SJSA1 (cell line): ENCODE measurements around the gene PRKAB1. TPM values are rescaled to one million over a fixed set of nuclear protein-coding genes. Genes with fewer than 3 reads are reported as not detected.

ENCODE experiments used
- DNase-seq, 2 experiments: peaks; one replicate each; pipeline ENCODE4 v3.0.0-alpha.2; 2015 to 2020; ENCODE audit warnings: low spot score in 2 of 2, low read depth in 1 of 2
- H3K27ac ChIP-seq: fragments of 250-450 bp; sonication (Bioruptor Pico); 2 replicates; pipeline ENCODE4 v1.5.1; 2020; ENCODE audit warnings: mild to moderate bottlenecking, moderate library complexity
- H3K27me3 ChIP-seq: fragments of 250-450 bp; sonication (Bioruptor Pico); replicated peaks from 2 replicates; pipeline ENCODE4 v1.5.1; 2020; ENCODE audit warnings: mild to moderate bottlenecking, moderate library complexity
- H3K36me3 ChIP-seq: fragments of 250-450 bp; sonication (Bioruptor Pico); 2 replicates; pipeline ENCODE4 v1.5.1; 2020; ENCODE audit warnings: mild to moderate bottlenecking
- H3K4me1 ChIP-seq: fragments of 250-450 bp; sonication (Bioruptor Pico); replicated peaks from 2 replicates; pipeline ENCODE4 v1.6.1; 2021; ENCODE audit warnings: mild to moderate bottlenecking
- H3K4me3 ChIP-seq: fragments of 250-450 bp; sonication (Bioruptor Pico); 2 replicates; pipeline ENCODE4 v1.5.1; 2020; ENCODE audit warnings: mild to moderate bottlenecking
- H3K9me3 ChIP-seq: fragments of 250-450 bp; sonication (Bioruptor Pico); replicated peaks from 2 replicates; pipeline ENCODE4 v1.5.1; 2020; ENCODE audit warnings: mild to moderate bottlenecking
- total RNA-seq: library from RNA; depleted of rRNA; stranded (reverse); fragments of >200 nt; shearing (Covaris generic); gene quantifications from 2 replicates; pipeline ENCODE4 v1.2.3, GENCODE V29; 2014

PRKAB1 gene
- total RNA-seq, 1 experiment from 2014 or later = 9.3 TPM

GRCh38 chr12:119683413-119683812 lies 15.5 kb downstream of the PRKAB1 start:
- H3K4me3 ChIP-seq = no peak overlapping the region
- no peaks in the 10 kb centered on the region for H3K9me3 ChIP-seq
- H3K27ac ChIP-seq = no peak overlapping the region
- no peak for DNase-seq
- peaks cover 66% of the 10 kb centered on the region for H3K36me3 ChIP-seq
- no peaks in the 10 kb centered on the region for H3K27me3 ChIP-seq
- 0 out of 2 replicates have a peak, but pooled peaks cover 3% of the 10 kb centered on the region for H3K4me1 ChIP-seq

- DNase-seq = no peak
- Histone ChIP-seq H3K36me3 (peaks cover 63% of the 10 kb centered on the region), H3K9me3 (no peaks in the 10 kb centered on the region), H3K4me1 (0 out of 2 replicates have a peak, but pooled peaks cover 3% of the 10 kb centered on the region), H3K27me3 (no peaks in the 10 kb centered on the region), H3K27ac (no peak overlapping the region), H3K4me3 (no peak overlapping the region)
Observed at GRCh38 chr12:119683816-119684215, 15.9 kb downstream of the PRKAB1 start.

GRCh38 chr12:119684711-119685369 lies 16.9 kb downstream of the PRKAB1 start:
- Histone ChIP-seq H3K9me3 (no peaks in the 10 kb centered on the region), H3K4me3 (no peak overlapping the region), H3K27me3 (no peaks in the 10 kb centered on the region), H3K27ac (no peak overlapping the region), H3K36me3 (peaks cover 58% of the 10 kb centered on the region), H3K4me1 (0 out of 2 replicates have a peak, but pooled peaks cover 3% of the 10 kb centered on the region)
- DNase-seq = no peak

- peaks cover 58% of the 10 kb centered on the region for H3K36me3 ChIP-seq
- H3K9me3 ChIP-seq = no peaks in the 10 kb centered on the region
- 0 out of 2 replicates have a peak, but pooled peaks cover 3% of the 10 kb centered on the region for H3K4me1 ChIP-seq
- DNase-seq = no peak
- no peak overlapping the region for H3K4me3 ChIP-seq
- no peak overlapping the region for H3K27ac ChIP-seq
- H3K27me3 ChIP-seq = no peaks in the 10 kb centered on the region
Observed at GRCh38 chr12:119685375-119685774, 17.4 kb downstream of the PRKAB1 start.

GRCh38 chr12:119686355-119686754 lies 18.4 kb downstream of the PRKAB1 start:
- no peaks in the 10 kb centered on the region for H3K9me3 ChIP-seq
- H3K4me3 ChIP-seq = no peak overlapping the region
- H3K27me3 ChIP-seq = no peaks in the 10 kb centered on the region
- no peak for DNase-seq
- H3K4me1 ChIP-seq = 0 out of 2 replicates have a peak, but pooled peaks cover 3% of the 10 kb centered on the region
- peaks cover 55% of the 10 kb centered on the region for H3K36me3 ChIP-seq
- no peak overlapping the region for H3K27ac ChIP-seq

GRCh38 chr12:119686776-119687175 lies 18.8 kb downstream of the PRKAB1 start:
- Histone ChIP-seq H3K27me3 (no peaks in the 10 kb centered on the region), H3K4me3 (no peak overlapping the region), H3K9me3 (no peaks in the 10 kb centered on the region)

GRCh38 chr12:119687406-119687805 lies 19.5 kb downstream of the PRKAB1 start:
- no peak overlapping the region for H3K27ac ChIP-seq
- peaks cover 51% of the 10 kb centered on the region for H3K36me3 ChIP-seq
- no peaks in the 10 kb centered on the region for H3K9me3 ChIP-seq
- no peaks in the 10 kb centered on the region for H3K27me3 ChIP-seq
- DNase-seq = no peak
- H3K4me3 ChIP-seq = no peak overlapping the region
- H3K4me1 ChIP-seq = 0 out of 2 replicates have a peak, but pooled peaks cover 3% of the 10 kb centered on the region

More at GRCh38 chr12:119686776-119687175, 18.8 kb downstream of the PRKAB1 start:
- H3K27ac ChIP-seq = no peak overlapping the region
- peaks cover 55% of the 10 kb centered on the region for H3K36me3 ChIP-seq
- no peak for DNase-seq
- 0 out of 2 replicates have a peak, but pooled peaks cover 3% of the 10 kb centered on the region for H3K4me1 ChIP-seq

- no peak overlapping the region for H3K27ac ChIP-seq
- no peak for DNase-seq
- H3K4me1 ChIP-seq = 0 out of 2 replicates have a peak, but pooled peaks cover 3% of the 10 kb centered on the region
- no peak overlapping the region for H3K4me3 ChIP-seq
- no peaks in the 10 kb centered on the region for H3K9me3 ChIP-seq
- no peaks in the 10 kb centered on the region for H3K27me3 ChIP-seq
- peaks cover 47% of the 10 kb centered on the region for H3K36me3 ChIP-seq
Observed at GRCh38 chr12:119687879-119688278, 19.9 kb downstream of the PRKAB1 start.

- Histone ChIP-seq H3K36me3 (peaks cover 53% of the 10 kb centered on the region), H3K27ac (no peak overlapping the region), H3K27me3 (no peaks in the 10 kb centered on the region), H3K9me3 (no peaks in the 10 kb centered on the region), H3K4me1 (no peaks in the 10 kb centered on the region), H3K4me3 (no peak overlapping the region)
- no peak for DNase-seq
Observed at GRCh38 chr12:119689935-119690500, 22.1 kb downstream of the PRKAB1 start.

- H3K9me3 ChIP-seq = no peaks in the 10 kb centered on the region
- H3K4me1 ChIP-seq = no peaks in the 10 kb centered on the region
- peaks cover 56% of the 10 kb centered on the region for H3K36me3 ChIP-seq
- no peak overlapping the region for H3K27ac ChIP-seq
- no peak for DNase-seq
- no peak overlapping the region for H3K4me3 ChIP-seq
- no peaks in the 10 kb centered on the region for H3K27me3 ChIP-seq
Observed at GRCh38 chr12:119691202-119691810, 23.4 kb downstream of the PRKAB1 start.

GRCh38 chr12:119692410-119692809 lies 24.5 kb downstream of the PRKAB1 start:
- Histone ChIP-seq H3K27ac (no peak overlapping the region), H3K4me3 (no peak overlapping the region)
- DNase-seq = no peak

GRCh38 chr12:119692997-119693396 lies 25.1 kb downstream of the PRKAB1 start:
- Histone ChIP-seq H3K27ac (no peak overlapping the region), H3K9me3 (no peaks in the 10 kb centered on the region), H3K36me3 (peaks cover 57% of the 10 kb centered on the region), H3K27me3 (no peaks in the 10 kb centered on the region), H3K4me1 (no peaks in the 10 kb centered on the region), H3K4me3 (no peak overlapping the region)
- DNase-seq = no peak

More at GRCh38 chr12:119692410-119692809, 24.5 kb downstream of the PRKAB1 start:
- Histone ChIP-seq H3K27me3 (no peaks in the 10 kb centered on the region), H3K36me3 (peaks cover 55% of the 10 kb centered on the region), H3K9me3 (no peaks in the 10 kb centered on the region), H3K4me1 (no peaks in the 10 kb centered on the region)

GRCh38 chr12:119693511-119693910 lies 25.6 kb downstream of the PRKAB1 start:
- Histone ChIP-seq H3K4me1 (no peaks in the 10 kb centered on the region), H3K27ac (no peak overlapping the region), H3K36me3 (peaks cover 56% of the 10 kb centered on the region), H3K27me3 (no peaks in the 10 kb centered on the region), H3K4me3 (no peak overlapping the region), H3K9me3 (no peaks in the 10 kb centered on the region)
- no peak for DNase-seq

GRCh38 chr12:119694111-119694510 lies 26.2 kb downstream of the PRKAB1 start:
- no peak overlapping the region for H3K27ac ChIP-seq
- DNase-seq = no peak

More at GRCh38 chr12:119694111-119694510, 26.2 kb downstream of the PRKAB1 start:
- Histone ChIP-seq H3K4me3 (no peak overlapping the region), H3K4me1 (no peaks in the 10 kb centered on the region), H3K27me3 (no peaks in the 10 kb centered on the region), H3K9me3 (no peaks in the 10 kb centered on the region), H3K36me3 (peaks cover 56% of the 10 kb centered on the region)
